GM19463 (cell line): ENCODE measurements around the gene DNASE2.
"Not testable (repeated sequence)": the region's sequence is repeated elsewhere in the genome, so short reads cannot be mapped to it uniquely, and the experiment has no call there.

ENCODE experiments used
- ATAC-seq: cut with Tn5 transposase; IDR thresholded peaks from one replicate; pipeline ENCODE4 v1.9.1; 2021; ENCODE audit warnings: mild to moderate bottlenecking, moderate library complexity; ENCODE audit not compliant: unreplicated experiment

DNASE2 gene

GRCh38 chr19:12881172-12881808 lies at the start of gene DNASE2:
Gene DNASE2, minus strand, starts transcription at chr19:12881449. Its CDS starts 74 bp downstream, at chr19:12881375.
- ATAC-seq, result peak; percentile 95

DNA sequence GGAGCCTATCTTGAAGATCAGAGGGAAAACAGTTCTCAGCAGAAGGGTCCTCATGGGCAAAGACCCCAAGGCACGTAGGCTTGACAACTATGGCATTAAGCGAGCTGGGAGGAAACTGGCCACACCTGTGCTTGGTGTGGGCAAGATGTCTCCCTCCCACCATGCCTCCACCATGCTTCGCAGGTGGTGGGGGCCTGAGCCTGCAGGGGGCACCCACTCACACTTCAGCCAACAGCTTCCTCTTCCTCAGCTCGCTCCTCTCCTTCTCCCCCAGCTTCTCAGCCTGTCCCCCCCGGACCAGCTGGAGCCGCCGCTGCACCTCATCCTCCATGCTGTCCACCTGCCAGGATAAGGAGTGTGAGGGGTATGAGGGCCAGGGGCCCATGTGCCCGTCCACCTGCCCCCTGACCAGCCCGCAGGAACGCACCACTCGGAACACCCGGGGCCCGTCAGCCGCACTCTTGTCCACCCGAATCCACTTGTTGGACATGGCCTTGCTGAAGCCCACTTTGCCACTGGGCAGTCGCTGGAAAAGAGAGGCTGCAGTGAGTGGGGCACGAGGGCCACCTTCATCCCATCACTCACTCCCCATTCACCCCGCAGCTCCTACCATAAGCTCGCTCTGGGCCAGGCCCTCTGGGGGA lies 48.9 kb upstream of the DNASE2 start:
- ATAC-seq, result no peak

DNA sequence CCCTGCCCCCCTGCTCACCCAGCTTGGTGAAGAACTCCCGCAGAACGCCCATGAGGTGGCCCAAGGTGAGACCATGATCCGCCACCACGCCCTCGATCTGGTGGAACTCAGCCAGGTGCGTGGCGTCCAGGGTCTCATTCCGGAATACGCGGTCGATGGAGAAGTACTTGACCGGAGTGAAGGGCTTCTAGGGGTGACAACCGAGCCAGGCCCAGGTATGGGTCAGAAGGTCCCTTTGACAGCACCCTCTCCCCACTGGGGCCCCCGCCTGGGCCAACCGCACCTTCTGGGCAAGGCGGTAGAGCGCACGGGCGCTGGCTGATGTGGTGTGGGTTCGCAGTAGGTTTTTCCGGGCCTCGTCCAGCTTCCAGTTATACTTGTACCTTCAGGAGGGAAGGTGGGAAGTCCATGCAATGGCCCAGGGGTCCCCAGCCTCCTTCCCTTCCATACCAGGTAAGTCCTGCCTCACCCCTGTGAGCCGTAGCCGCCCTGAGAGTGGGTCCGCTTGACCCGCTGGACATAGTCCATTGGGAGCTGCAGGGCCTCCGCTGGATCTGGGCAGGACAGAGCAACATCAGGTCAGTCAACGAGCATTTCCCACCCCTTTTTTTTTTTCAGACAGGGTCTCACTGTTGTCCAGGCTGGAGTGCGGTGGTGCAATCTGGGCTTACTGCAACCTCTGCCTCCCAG lies 43.5 kb upstream of the DNASE2 start:
- no peak for ATAC-seq

DNA sequence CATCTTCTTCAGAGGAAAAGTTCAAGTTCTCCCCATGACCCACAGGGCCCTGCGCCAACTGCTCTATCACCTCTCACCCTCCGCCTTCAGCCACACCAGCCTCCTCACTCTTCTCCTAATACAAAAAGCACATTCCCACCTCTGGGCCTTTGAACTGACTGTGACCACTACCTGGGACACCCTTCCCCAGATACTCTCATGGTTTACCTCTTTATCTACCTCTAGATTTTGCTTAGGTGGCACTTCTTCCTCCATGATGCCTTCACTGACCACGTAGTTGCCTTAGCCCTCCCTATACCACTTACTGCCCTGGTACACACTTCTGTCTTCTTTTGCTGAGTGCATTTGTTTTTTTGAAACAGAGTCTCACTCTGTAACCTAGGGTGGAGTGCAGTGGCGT lies 41.7 kb upstream of the DNASE2 start:
- no peak for ATAC-seq

DNA sequence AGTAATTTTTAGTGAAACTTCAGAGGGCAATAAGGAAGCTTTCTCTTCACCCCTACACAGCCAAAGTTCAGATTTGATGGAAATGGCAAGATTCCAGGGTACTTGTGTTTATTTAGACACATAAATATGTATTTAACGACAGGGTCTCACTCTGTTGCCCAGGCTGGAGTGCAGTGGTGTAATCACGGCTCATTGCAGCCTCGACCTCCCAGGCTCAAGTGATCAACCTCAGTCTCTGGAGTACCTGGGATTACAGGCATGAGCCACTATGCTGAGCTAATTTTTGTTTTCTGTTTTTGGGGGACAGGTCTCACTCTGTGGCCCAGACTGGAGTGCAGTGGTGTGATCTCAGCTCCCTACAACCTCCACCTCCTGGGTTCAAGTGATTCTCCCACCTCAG lies 39.8 kb upstream of the DNASE2 start:
- ATAC-seq, result no peak

DNA sequence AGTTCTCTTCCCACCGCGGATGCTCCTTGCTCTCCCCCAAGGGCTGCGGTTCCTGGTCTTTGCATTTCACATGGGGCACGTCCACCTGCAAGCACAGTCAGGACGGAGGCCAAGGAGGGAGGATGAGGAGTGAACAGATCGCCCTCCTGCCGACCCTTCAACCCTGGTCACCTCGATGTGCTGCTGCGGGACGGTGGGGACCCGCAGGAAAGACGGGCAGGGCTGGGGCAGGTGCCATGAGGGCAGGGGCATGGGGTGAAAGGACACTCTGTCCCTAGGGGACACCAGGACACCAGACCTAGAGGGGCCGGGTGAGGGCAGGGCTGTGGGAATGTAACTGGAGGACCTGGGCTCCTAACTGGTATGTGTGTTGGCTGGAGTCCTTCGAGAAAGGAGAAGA lies 37.0 kb upstream of the DNASE2 start:
- no peak for ATAC-seq

- not testable (repeated sequence) for ATAC-seq
Observed at GRCh38 chr19:12915860-12916259, 34.6 kb upstream of the DNASE2 start.

GRCh38 chr19:12913851-12914690 lies 32.8 kb upstream of the DNASE2 start:
- ATAC-seq, result no peak

DNA sequence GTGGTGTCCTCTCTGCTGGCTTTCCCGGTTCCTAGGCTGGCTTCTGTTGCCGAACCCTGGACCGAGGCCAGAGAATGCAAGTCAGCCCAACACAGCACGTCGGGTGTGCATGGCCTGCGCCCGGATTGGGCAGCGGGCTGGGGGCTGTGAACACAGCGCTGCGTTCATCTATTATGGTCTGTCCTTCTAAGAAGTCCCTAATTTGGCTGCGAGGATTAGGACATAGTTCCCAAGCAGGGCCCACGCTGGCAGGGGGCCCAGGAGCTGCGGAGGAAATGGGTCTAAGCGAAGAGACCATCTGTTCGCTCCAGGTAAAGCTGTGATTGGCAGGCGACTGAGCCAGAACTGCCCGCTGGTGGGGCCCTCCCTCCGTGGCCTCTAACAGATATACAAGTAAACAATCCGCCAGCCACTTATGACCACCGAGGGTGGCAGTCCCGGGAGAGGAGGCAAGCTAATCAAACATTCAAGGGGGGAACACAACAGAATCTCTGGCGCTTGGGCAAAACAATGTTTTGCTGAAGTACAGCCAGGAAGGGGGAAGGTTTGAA lies 31.8 kb upstream of the DNASE2 start:
- ATAC-seq, result no peak

DNA sequence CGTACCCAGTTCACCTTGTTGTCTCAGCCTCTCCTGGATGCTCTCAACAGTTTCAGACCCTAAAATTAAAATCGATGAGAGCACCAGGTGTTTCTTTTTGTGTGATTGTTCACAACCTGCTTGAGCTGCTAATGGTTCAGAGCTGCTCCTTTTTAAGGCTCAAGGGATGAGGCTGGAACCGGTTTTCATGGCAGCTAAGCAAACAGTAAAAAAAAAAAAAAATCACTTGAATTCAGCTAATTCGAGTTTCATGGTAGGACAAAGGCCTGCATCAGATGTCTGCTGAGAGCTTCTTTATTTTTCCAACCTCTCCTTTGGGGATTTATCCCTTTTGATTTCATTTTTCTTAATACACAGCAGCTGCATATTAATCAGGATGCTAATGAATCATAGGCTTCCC lies 31.3 kb upstream of the DNASE2 start:
- no peak for ATAC-seq

GRCh38 chr19:12907166-12907565 lies 25.9 kb upstream of the DNASE2 start:
- no peak for ATAC-seq

- peak; percentile 77 for ATAC-seq
Observed at GRCh38 chr19:12899891-12900518, 18.8 kb upstream of the DNASE2 start.

- ATAC-seq, result no peak
Observed at GRCh38 chr19:12896460-12896859, 15.2 kb upstream of the DNASE2 start.

DNA sequence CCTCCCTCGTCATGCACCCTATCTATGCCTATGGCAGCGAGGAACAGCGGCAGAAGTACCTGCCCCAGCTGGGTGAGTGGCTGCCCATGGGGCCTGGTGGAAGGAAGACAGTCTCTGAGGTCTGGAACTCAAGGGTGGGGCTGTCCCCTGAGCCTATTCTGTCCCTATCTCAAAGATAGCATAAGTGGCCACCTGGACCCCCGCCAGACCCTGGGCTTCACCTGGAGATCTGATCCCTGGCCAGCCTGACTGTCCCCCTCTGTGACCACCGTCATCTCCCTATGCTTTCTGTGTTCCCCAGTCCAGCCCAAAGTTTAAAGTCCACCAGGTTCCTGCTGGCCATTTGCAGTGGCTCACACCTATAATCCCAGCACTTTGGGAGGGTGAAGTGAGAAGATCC lies 12.3 kb upstream of the DNASE2 start:
- no peak for ATAC-seq

GRCh38 chr19:12891553-12892021 lies 10.3 kb upstream of the DNASE2 start:
- ATAC-seq, result no peak

DNA sequence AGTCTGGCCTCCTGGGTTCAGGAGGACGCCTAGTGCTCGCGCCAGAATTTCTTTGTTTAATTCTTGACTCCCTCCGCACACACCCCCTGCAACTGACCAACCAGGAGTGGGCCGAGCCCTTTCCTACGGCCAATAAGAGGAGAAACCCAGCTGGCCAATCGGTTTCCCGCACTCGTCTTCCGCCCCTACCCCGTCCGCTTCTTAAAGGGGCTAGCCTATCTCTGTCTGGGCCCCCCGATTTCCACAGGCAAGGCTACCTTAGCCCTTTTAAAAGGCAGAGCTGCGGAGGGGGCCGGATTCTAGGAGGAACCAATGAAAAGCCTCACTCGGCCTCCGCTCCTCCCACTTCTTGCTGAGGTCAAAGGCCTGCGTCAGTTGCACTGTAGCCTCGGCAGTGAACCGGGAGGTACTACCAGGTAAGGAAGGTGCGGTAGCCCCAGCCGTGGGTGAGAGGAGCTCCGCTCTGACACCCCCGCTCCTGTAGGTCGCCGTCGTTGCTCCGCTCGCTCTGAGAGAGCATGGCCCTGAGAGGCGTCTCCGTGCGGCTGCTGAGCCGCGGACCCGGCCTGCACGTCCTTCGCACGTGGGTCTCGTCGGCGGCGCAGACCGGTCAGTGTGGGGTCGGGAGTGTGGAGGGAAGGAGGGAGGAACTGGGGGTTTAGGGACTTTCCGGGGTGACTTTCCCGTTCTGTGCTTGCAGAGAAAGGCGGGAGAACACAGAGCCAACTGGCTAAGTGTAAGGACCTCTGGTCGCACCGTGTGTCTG lies 9.7 kb upstream of the DNASE2 start, which contains the start of gene GCDH:
TSS of gene GCDH (plus strand) at position 374 of the 766 bp plus-strand sequence. CDS start at position 519, 145 bp downstream.
- ATAC-seq, result peak; percentile 97

DNA sequence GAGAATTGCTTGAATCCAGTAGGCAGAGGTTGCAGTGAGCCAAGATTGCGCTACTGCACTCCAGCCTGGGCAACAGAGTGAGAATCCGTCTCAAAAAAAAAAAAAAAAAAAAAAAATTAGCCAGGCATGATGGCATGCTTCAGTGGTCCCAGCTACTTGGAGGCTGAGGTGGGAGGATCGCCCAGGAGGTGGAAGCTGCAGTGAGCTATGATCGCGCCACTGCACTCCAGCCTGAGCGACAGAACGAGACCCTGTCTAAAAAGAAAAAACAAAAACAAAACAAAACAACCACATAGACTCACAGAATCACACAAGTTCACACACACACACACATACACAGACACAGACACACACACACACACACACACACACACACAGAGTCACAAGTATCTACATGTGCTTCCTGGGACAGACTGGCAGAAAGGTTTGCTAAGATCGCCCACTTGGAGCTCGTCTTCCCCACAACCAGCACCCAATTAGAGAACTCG lies 9.1 kb upstream of the DNASE2 start:
- ATAC-seq, result not testable (repeated sequence)

GRCh38 chr19:12888006-12888603 lies 6.9 kb upstream of the DNASE2 start:
- ATAC-seq, result no peak
